DMS114 treated with DMSO at 0.1 percent for 48 hours (cell line): ENCODE measurements around the gene MARCHF9.

Experiments
- DNase-seq: peaks from one replicate; lab custom pipeline; 2025; ENCODE audit not compliant: unreplicated experiment; lab: John Stamatoyannopoulos, UW

MARCHF9 gene

GRCh38 chr12:57795354-57795753, 40.5 kb downstream of the MARCHF9 start:
- DNase-seq = no peak

- DNase-seq = no peak
Measured at GRCh38 chr12:57796996-57797395, 42.1 kb downstream of the MARCHF9 start.

GRCh38 chr12:57797933-57798332, 43.0 kb downstream of the MARCHF9 start:
- no peak for DNase-seq

GRCh38 chr12:57800965-57801364, 46.1 kb downstream of the MARCHF9 start:
- DNase-seq = no peak

GRCh38 chr12:57802607-57803006, 47.7 kb downstream of the MARCHF9 start:
- no peak for DNase-seq

- DNase-seq = peak; percentile 45
Measured at GRCh38 chr12:57803319-57803893, 48.5 kb downstream of the MARCHF9 start.

- no peak for DNase-seq
Measured at GRCh38 chr12:57806677-57807076, 51.8 kb downstream of the MARCHF9 start.

- DNase-seq = no peak
Measured at GRCh38 chr12:57807285-57807684, 52.4 kb downstream of the MARCHF9 start.

GRCh38 chr12:57808351-57808750, 53.4 kb downstream of the MARCHF9 start:
- no peak for DNase-seq

- DNase-seq = no peak
Measured at GRCh38 chr12:57809425-57809824, 54.5 kb downstream of the MARCHF9 start.
